Measurements from ENCODE around the gene KCNJ15.

Gene KCNJ15

DNA sequence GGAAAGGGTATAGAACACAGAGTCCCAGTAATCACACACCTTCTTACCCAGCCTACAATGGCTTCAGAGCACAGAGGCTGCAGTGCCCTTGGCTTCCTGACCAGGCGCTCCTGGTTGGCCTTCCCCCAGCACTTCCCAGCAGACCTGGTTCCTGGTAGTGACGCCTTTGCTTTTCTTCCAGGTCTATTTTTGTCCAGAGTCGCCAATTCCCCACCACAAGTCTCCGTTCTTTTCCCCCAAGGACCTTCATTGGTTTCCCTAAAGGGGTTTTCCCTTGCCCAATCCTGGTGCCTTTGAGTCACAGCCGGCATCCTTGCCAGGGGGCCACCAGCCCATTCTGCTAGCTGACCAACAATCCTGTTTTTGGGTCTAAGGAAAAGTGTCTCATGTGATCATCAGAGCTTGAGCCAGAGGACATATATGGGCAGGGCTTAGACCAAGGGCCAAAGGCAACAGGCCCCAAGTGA, 84.8 kb downstream of the KCNJ15 start:
- H3K4me3 ChIP-seq (ENCODE audit: low read depth, low read length) = no peak overlapping the region
- no peak for DNase-seq (ENCODE audit: low read depth)
- TF ChIP-seq, protein P1, sequence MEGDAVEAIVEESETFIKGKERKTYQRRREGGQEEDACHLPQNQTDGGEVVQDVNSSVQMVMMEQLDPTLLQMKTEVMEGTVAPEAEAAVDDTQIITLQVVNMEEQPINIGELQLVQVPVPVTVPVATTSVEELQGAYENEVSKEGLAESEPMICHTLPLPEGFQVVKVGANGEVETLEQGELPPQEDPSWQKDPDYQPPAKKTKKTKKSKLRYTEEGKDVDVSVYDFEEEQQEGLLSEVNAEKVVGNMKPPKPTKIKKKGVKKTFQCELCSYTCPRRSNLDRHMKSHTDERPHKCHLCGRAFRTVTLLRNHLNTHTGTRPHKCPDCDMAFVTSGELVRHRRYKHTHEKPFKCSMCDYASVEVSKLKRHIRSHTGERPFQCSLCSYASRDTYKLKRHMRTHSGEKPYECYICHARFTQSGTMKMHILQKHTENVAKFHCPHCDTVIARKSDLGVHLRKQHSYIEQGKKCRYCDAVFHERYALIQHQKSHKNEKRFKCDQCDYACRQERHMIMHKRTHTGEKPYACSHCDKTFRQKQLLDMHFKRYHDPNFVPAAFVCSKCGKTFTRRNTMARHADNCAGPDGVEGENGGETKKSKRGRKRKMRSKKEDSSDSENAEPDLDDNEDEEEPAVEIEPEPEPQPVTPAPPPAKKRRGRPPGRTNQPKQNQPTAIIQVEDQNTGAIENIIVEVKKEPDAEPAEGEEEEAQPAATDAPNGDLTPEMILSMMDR (IDR thresholded peaks at IDR 0.05; ENCODE audit: control insufficient read depth, extremely low read depth, insufficient read depth) = no peak

DNA sequence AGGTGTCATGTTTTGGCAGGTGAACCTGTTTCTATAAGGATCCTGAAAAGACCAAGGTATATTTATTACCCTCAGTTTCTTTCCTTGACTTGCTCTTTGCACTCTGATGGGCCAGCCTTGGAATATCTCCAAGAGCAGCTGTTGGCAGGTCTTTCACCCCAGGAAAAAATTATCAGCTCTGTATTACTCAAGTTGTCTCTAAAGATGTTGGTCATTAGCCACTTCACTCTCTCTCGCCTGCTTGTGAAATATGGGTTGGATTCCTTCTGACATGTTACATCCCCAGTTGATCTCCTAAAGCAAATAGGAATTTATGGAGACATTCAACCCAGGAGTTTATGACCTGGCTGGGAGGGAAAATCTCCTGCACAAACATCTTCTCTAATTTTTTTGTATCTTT, 85.9 kb downstream of the KCNJ15 start:
- TF ChIP-seq, protein P1 (IDR thresholded peaks at IDR 0.05; ENCODE audit: control insufficient read depth, extremely low read depth, insufficient read depth) = no peak
- H3K4me3 ChIP-seq (ENCODE audit: low read depth, low read length) = no peak overlapping the region
- DNase-seq (ENCODE audit: low read depth) = no peak

DNA sequence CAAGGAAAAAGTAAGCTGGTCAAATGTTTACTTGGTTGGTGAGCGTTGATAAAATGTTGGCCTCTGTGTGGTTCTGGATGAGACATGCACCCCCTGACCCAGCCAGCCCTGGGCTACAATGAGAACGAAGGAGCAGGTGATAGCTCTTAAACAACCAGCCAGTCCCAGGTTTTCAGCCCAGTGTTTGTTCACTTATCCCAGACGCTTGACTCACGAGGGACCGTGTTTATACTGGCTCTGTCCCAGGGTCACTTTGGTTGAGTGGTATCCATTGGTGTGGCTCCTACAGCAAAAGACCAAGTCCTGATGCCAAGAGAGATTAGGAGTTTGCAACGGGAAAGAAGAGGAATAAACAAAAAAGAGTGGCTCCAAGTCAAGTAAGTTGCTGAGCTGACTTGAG, 86.9 kb downstream of the KCNJ15 start:
- no peak overlapping the region for H3K4me3 ChIP-seq (ENCODE audit: low read depth, low read length)
- DNase-seq (ENCODE audit: low read depth) = peak; percentile 62
- TF ChIP-seq, protein P1 (IDR thresholded peaks at IDR 0.05; ENCODE audit: control insufficient read depth, extremely low read depth, insufficient read depth) = no peak

DNA sequence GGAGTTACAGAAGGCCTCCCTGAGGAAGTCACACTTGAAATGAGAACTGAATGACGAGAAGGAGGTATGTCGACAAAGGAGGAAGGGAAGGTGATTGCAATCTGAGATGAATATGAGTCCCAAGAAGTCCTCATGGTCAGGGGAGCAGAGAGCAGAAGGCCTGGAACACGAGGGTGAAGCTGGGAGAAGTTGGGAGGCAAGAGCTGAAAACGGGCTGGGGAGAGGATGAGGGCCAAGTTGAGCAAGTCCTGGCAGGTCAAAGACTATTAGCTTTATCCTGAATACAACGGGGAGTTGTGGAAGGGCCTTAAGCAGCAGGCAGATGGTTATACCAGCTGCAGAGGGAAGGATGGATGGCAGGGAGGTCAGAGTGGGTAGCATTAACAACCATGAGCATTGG, 89.5 kb downstream of the KCNJ15 start:
- TF ChIP-seq, protein P1 (IDR thresholded peaks at IDR 0.05; ENCODE audit: control insufficient read depth, extremely low read depth, insufficient read depth) = no peak
- no peak overlapping the region for H3K4me3 ChIP-seq (ENCODE audit: low read depth, low read length)
- DNase-seq (ENCODE audit: low read depth) = no peak

DNA sequence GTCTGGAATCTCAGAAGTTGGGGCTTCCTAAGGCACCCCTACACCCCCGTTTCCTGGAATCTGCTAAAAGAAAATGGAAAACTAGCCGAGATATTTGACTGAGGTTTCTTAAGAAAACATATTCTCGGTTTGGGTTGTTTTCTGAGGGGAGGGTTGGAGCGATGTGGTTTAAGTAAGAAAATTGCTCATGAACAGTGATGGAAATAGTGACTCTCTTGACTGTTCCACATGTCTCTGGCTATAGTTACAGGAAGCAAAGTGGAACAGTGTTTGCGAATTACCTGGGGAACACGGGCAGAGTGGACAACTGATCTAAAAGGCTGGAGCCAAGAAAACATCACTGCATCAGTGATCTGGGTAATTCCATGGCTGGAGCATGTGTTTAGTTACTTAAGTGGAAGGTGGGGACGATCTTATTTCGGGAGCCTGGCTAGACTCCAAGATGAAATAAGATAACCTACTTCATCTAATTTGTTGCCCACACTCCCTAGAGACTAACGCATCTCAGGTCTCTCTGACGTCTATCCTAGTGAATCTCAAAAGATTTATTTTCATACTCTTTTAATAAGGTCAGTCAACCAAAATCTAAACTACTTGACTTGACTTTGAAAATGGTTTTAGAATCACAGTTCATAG, 92.4 kb downstream of the KCNJ15 start:
- H3K4me3 ChIP-seq (ENCODE audit: low read depth, low read length) = no peak overlapping the region
- TF ChIP-seq, protein P1 (IDR thresholded peaks at IDR 0.05; ENCODE audit: control insufficient read depth, extremely low read depth, insufficient read depth) = no peak
- DNase-seq (ENCODE audit: low read depth) = no peak

DNA sequence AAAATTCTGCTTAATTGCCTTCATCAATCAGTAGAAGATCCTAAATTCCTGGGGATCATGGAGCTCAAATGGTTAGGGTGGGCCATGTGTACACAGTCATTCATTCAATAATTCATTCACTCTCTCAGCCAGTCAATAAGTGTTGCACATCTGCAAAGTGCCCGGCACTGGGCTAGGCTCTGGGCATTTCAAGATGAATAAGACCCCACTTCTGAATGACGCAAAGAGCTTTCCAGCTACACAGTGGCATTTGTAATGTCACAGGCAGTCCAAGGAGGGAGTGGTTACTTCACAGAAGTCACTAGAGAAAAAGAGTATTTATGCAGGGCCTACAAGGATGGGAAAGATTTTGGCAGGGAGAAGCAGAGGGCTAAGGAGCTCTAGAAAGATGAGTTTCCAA, 93.2 kb downstream of the KCNJ15 start:
- TF ChIP-seq, protein P1 (IDR thresholded peaks at IDR 0.05; ENCODE audit: control insufficient read depth, extremely low read depth, insufficient read depth) = no peak
- no peak for DNase-seq (ENCODE audit: low read depth)
- no peak overlapping the region for H3K4me3 ChIP-seq (ENCODE audit: low read depth, low read length)

DNA sequence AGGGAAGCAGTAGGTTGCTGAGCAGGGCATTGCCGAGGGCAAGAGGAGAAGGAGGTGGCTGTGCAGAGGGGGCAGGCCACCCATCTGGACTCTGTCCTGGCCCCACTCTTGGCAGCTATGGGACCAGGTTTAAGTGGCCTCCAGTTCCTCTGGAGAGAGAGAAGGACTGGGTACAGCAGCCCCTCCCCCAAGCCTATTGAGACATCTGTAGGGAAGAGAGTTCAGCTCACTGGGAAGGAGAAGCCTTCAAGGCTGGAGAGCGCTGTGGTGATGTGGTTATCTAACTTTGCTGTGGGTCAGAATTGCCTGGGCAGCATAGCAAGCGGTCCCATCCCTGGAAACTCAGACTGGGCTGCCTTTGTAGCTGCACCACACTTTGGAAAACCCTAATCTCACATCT, 93.9 kb downstream of the KCNJ15 start:
- no peak overlapping the region for H3K4me3 ChIP-seq (ENCODE audit: low read depth, low read length)
- TF ChIP-seq, protein P1 (IDR thresholded peaks at IDR 0.05; ENCODE audit: control insufficient read depth, extremely low read depth, insufficient read depth) = no peak

More for the DNA sequence above, 93.9 kb downstream of the KCNJ15 start:
- DNase-seq (ENCODE audit: low read depth) = no peak

Measured in LNCaP clone FGC (cell line).